ENCODE measurements around the gene ATP6V0A4.
"Not testable (repeated sequence)": the region's sequence is repeated elsewhere in the genome, so short reads cannot be mapped to it uniquely, and the experiment has no call there.

The ATP6V0A4 gene

GRCh38 chr7:138695106-138695505 lies 102.9 kb downstream of the ATP6V0A4 start:
- H3K27ac Mint-ChIP-seq, result no peak overlapping the region
- H3K4me3 Mint-ChIP-seq, result no peak overlapping the region
- no peaks in the 10 kb centered on the region for H3K36me3 Mint-ChIP-seq
- peaks cover 3 to 5% of the 10 kb centered on the region in 2 donors for H3K9me3 Mint-ChIP-seq
- no peaks in the 10 kb centered on the region for H3K4me1 Mint-ChIP-seq
- peaks cover 4 to 13% of the 10 kb centered on the region in 2 donors for H3K27me3 Mint-ChIP-seq
- ATAC-seq (replicated peaks), result no peak
- DNase-seq, result no peak

GRCh38 chr7:138691178-138691577 lies 106.8 kb downstream of the ATP6V0A4 start:
- no peaks in the 10 kb centered on the region for H3K4me1 Mint-ChIP-seq
- no peaks in the 10 kb centered on the region for H3K36me3 Mint-ChIP-seq
- no peak for DNase-seq
- peaks cover 6 to 10% of the 10 kb centered on the region in 2 donors for H3K9me3 Mint-ChIP-seq
- H3K4me3 Mint-ChIP-seq, result no peak overlapping the region
- ATAC-seq (replicated peaks), result no peak
- H3K27me3 Mint-ChIP-seq, result peaks cover 5 to 8% of the 10 kb centered on the region in 2 donors
- H3K27ac Mint-ChIP-seq, result no peak overlapping the region

GRCh38 chr7:138690495-138690894 lies 107.5 kb downstream of the ATP6V0A4 start:
- no peaks in the 10 kb centered on the region for H3K4me1 Mint-ChIP-seq
- H3K36me3 Mint-ChIP-seq, result no peaks in the 10 kb centered on the region
- ATAC-seq (replicated peaks), result no peak

DNA sequence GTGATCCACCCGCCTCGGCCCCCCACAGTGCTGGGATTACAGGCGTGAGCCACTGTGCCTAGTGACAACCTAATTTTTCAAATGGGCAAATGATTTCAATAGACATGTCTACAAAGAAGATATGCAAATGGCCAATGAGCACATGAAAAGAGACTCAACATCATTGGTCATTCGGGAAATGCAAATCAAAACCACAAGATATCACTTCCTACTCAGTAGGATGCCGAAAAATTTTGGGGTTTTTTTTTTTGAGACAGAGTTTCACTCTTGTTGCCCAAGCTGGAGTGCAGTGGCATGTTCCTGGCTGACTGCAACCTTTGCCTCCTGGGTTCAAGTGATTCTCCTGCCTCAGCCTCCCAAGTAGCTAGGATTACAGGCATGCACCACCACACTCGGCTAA lies 110.0 kb downstream of the ATP6V0A4 start:
- H3K36me3 Mint-ChIP-seq, result not testable (repeated sequence)

More at GRCh38 chr7:138690495-138690894, 107.5 kb downstream of the ATP6V0A4 start:
- Mint-ChIP-seq H3K27me3 (peaks cover 5 to 8% of the 10 kb centered on the region in 2 donors), H3K27ac (no peak overlapping the region), H3K4me3 (no peak overlapping the region), H3K9me3 (peaks cover 5 to 10% of the 10 kb centered on the region in 2 donors)
- DNase-seq, result no peak

GRCh38 chr7:138684340-138684739 lies 113.7 kb downstream of the ATP6V0A4 start:
- Mint-ChIP-seq H3K27me3 (peaks cover 5 to 8% of the 10 kb centered on the region in 2 donors), H3K27ac (no peak overlapping the region), H3K36me3 (no peaks in the 10 kb centered on the region), H3K9me3 (peaks cover 2 to 7% of the 10 kb centered on the region in 2 donors), H3K4me3 (no peak overlapping the region), H3K4me1 (no peaks in the 10 kb centered on the region)
- no peak for ATAC-seq (replicated peaks)
- DNase-seq, result no peak

More for the DNA sequence above, 110.0 kb downstream of the ATP6V0A4 start:
- H3K27ac Mint-ChIP-seq, H3K4me1 Mint-ChIP-seq, H3K27me3 Mint-ChIP-seq, DNase-seq, H3K9me3 Mint-ChIP-seq, H3K4me3 Mint-ChIP-seq: not testable (repeated sequence)
- peak; percentile 41 to 58 for ATAC-seq (replicated peaks)

GRCh38 chr7:138679793-138680192 lies 118.2 kb downstream of the ATP6V0A4 start:
- Mint-ChIP-seq H3K36me3 (no peaks in the 10 kb centered on the region), H3K4me3 (no peak overlapping the region), H3K9me3 (peaks cover 0 to 3% of the 10 kb centered on the region in 2 donors), H3K27ac (no peak overlapping the region), H3K27me3 (no peaks in the 10 kb centered on the region), H3K4me1 (no peaks in the 10 kb centered on the region)
- ATAC-seq (replicated peaks) (no peak), DNase-seq (no peak)

- peaks cover 0 to 2% of the 10 kb centered on the region in 2 donors for H3K9me3 Mint-ChIP-seq
- peaks cover 5 to 19% of the 10 kb centered on the region in 2 donors for H3K27me3 Mint-ChIP-seq
- H3K27ac Mint-ChIP-seq, result no peak overlapping the region
- DNase-seq (no peak), ATAC-seq (replicated peaks) (no peak)
- no peak overlapping the region for H3K4me3 Mint-ChIP-seq
- no peaks in the 10 kb centered on the region for H3K36me3 Mint-ChIP-seq
- no peaks in the 10 kb centered on the region for H3K4me1 Mint-ChIP-seq
Observed at GRCh38 chr7:138670594-138670993, 127.4 kb downstream of the ATP6V0A4 start.

DNA sequence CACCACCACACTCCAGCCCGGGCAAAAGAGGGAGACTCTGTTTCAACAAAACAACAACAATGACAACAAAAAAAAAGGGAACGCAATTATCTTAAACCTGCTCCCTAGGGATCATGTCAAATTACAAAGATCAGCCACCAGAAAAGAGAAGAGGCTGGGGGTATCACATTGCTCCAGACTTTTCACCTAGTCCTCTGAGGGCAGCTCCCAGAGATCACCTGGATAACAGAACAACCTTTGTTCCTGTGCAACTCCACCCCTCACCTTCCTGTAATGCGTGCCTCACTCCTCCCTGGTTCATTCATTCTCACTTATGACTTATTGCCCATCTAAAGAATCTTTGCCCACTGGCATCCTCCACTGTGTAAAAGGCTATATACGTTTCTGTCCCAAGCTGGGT lies 128.6 kb downstream of the ATP6V0A4 start:
- Mint-ChIP-seq H3K36me3 (no peaks in the 10 kb centered on the region), H3K4me1 (peaks cover 2 to 4% of the 10 kb centered on the region in 2 donors), H3K27ac (no peak overlapping the region), H3K27me3 (peaks cover 12 to 31% of the 10 kb centered on the region in 2 donors), H3K9me3 (no peaks in the 10 kb centered on the region), H3K4me3 (no peak overlapping the region)
- ATAC-seq (replicated peaks) (no peak), DNase-seq (no peak)

- H3K9me3 Mint-ChIP-seq, result no peaks in the 10 kb centered on the region
- H3K4me3 Mint-ChIP-seq, result no peak overlapping the region
- DNase-seq (no peak), ATAC-seq (replicated peaks) (no peak)
- H3K4me1 Mint-ChIP-seq, result peaks cover 6 to 9% of the 10 kb centered on the region in 2 donors
- peaks cover 16 to 35% of the 10 kb centered on the region in 2 donors for H3K27me3 Mint-ChIP-seq
- H3K36me3 Mint-ChIP-seq, result no peaks in the 10 kb centered on the region
- no peak overlapping the region for H3K27ac Mint-ChIP-seq
Observed at GRCh38 chr7:138668946-138669345, 129.1 kb downstream of the ATP6V0A4 start.

GRCh38 chr7:138668229-138668596 lies 129.8 kb downstream of the ATP6V0A4 start:
- H3K36me3 Mint-ChIP-seq, result no peaks in the 10 kb centered on the region
- H3K4me3 Mint-ChIP-seq, result no peak overlapping the region
- H3K27ac Mint-ChIP-seq, result no peak overlapping the region
- no peaks in the 10 kb centered on the region for H3K9me3 Mint-ChIP-seq
- ATAC-seq (replicated peaks), result no peak
- no peak for DNase-seq
- H3K27me3 Mint-ChIP-seq, result peaks cover 21 to 40% of the 10 kb centered on the region in 2 donors
- peaks cover 10% of the 10 kb centered on the region in 2 donors for H3K4me1 Mint-ChIP-seq

DNA sequence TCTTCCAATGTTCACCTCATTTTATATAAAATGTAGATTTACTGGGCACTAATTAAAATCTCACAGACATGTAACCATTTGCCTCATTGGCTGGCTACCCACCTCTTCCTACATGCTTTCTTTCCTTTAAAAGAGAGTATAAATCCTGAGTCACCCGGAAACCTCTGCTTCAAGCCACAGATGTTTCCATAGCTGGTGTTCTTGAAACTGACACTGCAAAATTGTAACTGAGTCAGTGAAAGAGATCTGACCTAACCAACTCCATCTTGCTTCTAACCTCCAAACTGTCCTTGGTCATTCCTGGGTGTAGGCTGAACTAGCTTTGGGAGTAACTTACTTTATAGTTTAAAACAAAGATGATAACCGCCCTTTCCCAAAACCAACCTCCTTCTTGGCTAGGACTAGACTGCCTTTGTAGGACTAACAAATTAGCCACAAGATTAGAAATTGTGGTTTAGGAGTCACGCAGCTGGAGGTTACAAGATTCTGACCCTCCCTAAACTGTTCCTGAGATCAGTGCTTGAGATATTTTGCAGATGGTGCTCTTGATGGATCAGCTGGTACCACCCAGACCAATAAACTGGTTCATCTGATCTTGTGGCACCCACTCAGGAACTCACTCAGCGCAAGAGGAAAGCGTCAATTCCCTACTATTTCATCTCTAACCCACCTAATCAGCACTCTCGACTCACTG lies 130.3 kb downstream of the ATP6V0A4 start:
- Mint-ChIP-seq H3K9me3 (no peaks in the 10 kb centered on the region), H3K27ac (no peak overlapping the region), H3K4me1 (peaks cover 10% of the 10 kb centered on the region in 2 donors), H3K27me3 (peaks cover 21 to 45% of the 10 kb centered on the region in 2 donors), H3K4me3 (no peak overlapping the region), H3K36me3 (no peaks in the 10 kb centered on the region)
- no peak for DNase-seq
- ATAC-seq (replicated peaks), result no peak

DNA sequence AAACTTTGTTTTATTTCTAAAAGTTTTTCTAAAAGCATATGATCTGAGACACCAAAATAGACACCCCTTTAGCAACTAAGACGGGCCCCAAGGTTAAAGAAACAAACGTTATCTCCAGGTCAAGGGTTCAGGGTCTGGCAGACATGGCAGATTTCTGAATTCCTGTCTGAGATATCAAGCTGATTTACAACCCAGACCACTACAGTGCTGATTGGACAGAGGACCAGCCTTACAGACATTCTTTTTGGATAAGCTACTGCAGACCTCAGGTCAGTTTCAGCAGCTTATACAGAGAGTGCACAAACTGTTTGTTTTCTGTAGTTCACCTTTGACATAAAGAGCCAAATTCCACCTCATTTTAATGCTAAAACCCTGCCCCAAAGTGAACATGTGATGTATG lies 131.6 kb downstream of the ATP6V0A4 start:
- H3K36me3 Mint-ChIP-seq, result no peaks in the 10 kb centered on the region
- H3K4me1 Mint-ChIP-seq, result peaks cover 10% of the 10 kb centered on the region in 2 donors
- H3K4me3 Mint-ChIP-seq, result no peak overlapping the region
- no peaks in the 10 kb centered on the region for H3K9me3 Mint-ChIP-seq
- H3K27ac Mint-ChIP-seq, result no peak overlapping the region
- H3K27me3 Mint-ChIP-seq, result peaks cover 21 to 48% of the 10 kb centered on the region in 2 donors
- DNase-seq, result no peak
- no peak for ATAC-seq (replicated peaks)

- DNase-seq (no peak), ATAC-seq (replicated peaks) (no peak)
- Mint-ChIP-seq H3K4me1 (peaks cover 10% of the 10 kb centered on the region in 2 donors), H3K27me3 (peaks cover 21 to 48% of the 10 kb centered on the region in 2 donors), H3K9me3 (no peaks in the 10 kb centered on the region), H3K4me3 (no peak overlapping the region), H3K36me3 (no peaks in the 10 kb centered on the region), H3K27ac (no peak overlapping the region)
Observed at GRCh38 chr7:138665669-138666140, 132.3 kb downstream of the ATP6V0A4 start.

GRCh38 chr7:138665249-138665648 lies 132.7 kb downstream of the ATP6V0A4 start:
- H3K4me1 Mint-ChIP-seq, result peaks cover 10% of the 10 kb centered on the region in 2 donors
- no peaks in the 10 kb centered on the region for H3K9me3 Mint-ChIP-seq
- DNase-seq, result no peak

More at GRCh38 chr7:138665249-138665648, 132.7 kb downstream of the ATP6V0A4 start:
- ATAC-seq (replicated peaks), result no peak
- H3K4me3 Mint-ChIP-seq, result no peak overlapping the region
- peaks cover 21 to 46% of the 10 kb centered on the region in 2 donors for H3K27me3 Mint-ChIP-seq
- no peak overlapping the region for H3K27ac Mint-ChIP-seq
- no peaks in the 10 kb centered on the region for H3K36me3 Mint-ChIP-seq
